ENCODE data around the gene PITX1.

- TF ChIP-seq GATA3 (IDR thresholded peaks at IDR 0.05; ENCODE audit: low read depth, low read length) (no peak), GATA2 (IDR thresholded peaks at IDR 0.05; ENCODE audit: low read depth, low read length) (no peak)
Measured at GRCh38 chr5:134995850-134996402, 38.1 kb downstream of the PITX1 start.

All from SH-SY5Y (cell line).